K562 (cell line): Measurements from ENCODE around the gene SYNJ2. TPM values are rescaled to one million over a fixed set of nuclear protein-coding genes. Genes with fewer than 3 reads are reported as not detected.

ENCODE experiments used
- ATAC-seq: fragments of 200-7000 bp; cut with Tn5 transposase; 3 replicates; pipeline ENCODE4 v1.9.1; 2020; ENCODE audit warnings: moderate library complexity
- BruUV-seq: library from RNA; stranded (reverse); fragments of 400-500 nt; replicated peaks from 2 replicates; lab custom pipeline; 2021; lab: Mats Ljungman, UMichigan
- CTCF ChIA-PET: fragments of 300-600 bp; formaldehyde crosslinking; extraction: SDS; loops from one replicate; lab custom pipeline; 2021; ENCODE audit warnings: low intra/inter-chr PET ratio; lab: Yijun Ruan, JAX
- POLR2A ChIA-PET: fragments of 300-600, 350-650 bp; sonication (Branson Sonifier 250); formaldehyde crosslinking; extraction: SDS; loops from one replicate; lab custom pipeline; 2021; ENCODE audit warnings: antibody characterized with exemption, inconsistent platforms; lab: Yijun Ruan, JAX
- DNase-seq, 4 experiments: peaks; one replicate each; pipeline versions ENCODE4 v3.0.0 to v3.0.0-alpha.2; 2011 to 2018; ENCODE audit warnings: low spot score in 3 of 4, mixed read lengths in 3 of 4; ENCODE audit errors: extremely low read depth in 1 of 4
- FAIRE-seq: peaks from 2 replicates; lab custom pipeline; 2011; peaks lifted over from hg19 to GRCh38; lab: Jason Lieb, UNC
- H2AFZ ChIP-seq: 2 replicates; pipeline ENCODE4 v1.6.0; 2011; ENCODE audit warnings: low read depth, low read length, control low read depth, inconsistent platforms
- H3K27ac ChIP-seq: fragments of 200-600 bp; 3 replicates; pipeline ENCODE4 v1.8.0; 2011; ENCODE audit warnings: low read depth, mild to moderate bottlenecking, control low read depth, inconsistent platforms, low read length, moderate library complexity, mixed read lengths; ENCODE audit errors: extremely low read depth
- H3K27me3 ChIP-seq, 2 experiments: fragments of 300-600 bp in 1 of 2; 2 replicates in 1 of 2; 3 replicates in 1 of 2; pipeline versions ENCODE4 v1.6.0 to v1.8.0; 2011; ENCODE audit warnings: inconsistent platforms in 2 of 2, low read length in 2 of 2, mild to moderate bottlenecking in 1 of 2, mixed read lengths in 1 of 2, moderate library complexity in 1 of 2; ENCODE audit not compliant: control insufficient read depth in 2 of 2, insufficient read depth in 2 of 2
- H3K36me3 ChIP-seq: fragments of 300-600 bp; 3 replicates; pipeline ENCODE4 v1.8.0; 2011; ENCODE audit warnings: mild to moderate bottlenecking, low read length, inconsistent platforms; ENCODE audit not compliant: control insufficient read depth, insufficient read depth
- H3K4me1 ChIP-seq, 2 experiments: fragments of 200-600 bp in 1 of 2; replicated peaks in 1 of 2; 2 replicates in 1 of 2; 3 replicates in 1 of 2; pipeline versions ENCODE4 v1.5.1 to v1.8.0; 2011; ENCODE audit warnings: inconsistent platforms in 2 of 2, low read length in 2 of 2, mild to moderate bottlenecking in 1 of 2, mixed read lengths in 1 of 2, moderate library complexity in 1 of 2; ENCODE audit not compliant: control insufficient read depth in 2 of 2, insufficient read depth in 2 of 2
- H3K4me2 ChIP-seq: 2 replicates; pipeline ENCODE4 v1.6.1; 2011; ENCODE audit warnings: low read length, control low read depth, inconsistent platforms, mixed read lengths; ENCODE audit not compliant: insufficient read depth
- H3K4me3 ChIP-seq: fragments of 200-600 bp; sonication (generic), shearing (Covaris generic); 2 replicates; pipeline ENCODE4 v1.5.1; 2016; ENCODE audit warnings: control low read depth, inconsistent platforms
- H3K79me2 ChIP-seq: fragments of 200-600 bp; 3 replicates; pipeline ENCODE4 v1.8.0; 2011; ENCODE audit warnings: low read length, inconsistent platforms; ENCODE audit not compliant: control insufficient read depth, insufficient read depth
- H3K9ac ChIP-seq, 2 experiments: 2 replicates each; pipeline versions ENCODE4 v1.6.0 to v1.6.1; 2011; ENCODE audit warnings: low read depth in 2 of 2, low read length in 2 of 2, control low read depth in 1 of 2, inconsistent platforms in 1 of 2, mild to moderate bottlenecking in 1 of 2, mixed read lengths in 1 of 2; ENCODE audit not compliant: insufficient read depth in 1 of 2
- H3K9me1 ChIP-seq: one replicate; pipeline ENCODE4 v1.6.0; 2011; ENCODE audit warnings: inconsistent platforms, mild to moderate bottlenecking, low read length, moderate library complexity; ENCODE audit not compliant: control insufficient read depth, insufficient read depth
- H3K9me3 ChIP-seq: replicated peaks from 2 replicates; pipeline ENCODE4 v1.5.1; 2011; ENCODE audit warnings: low read depth, low read length, inconsistent platforms; ENCODE audit not compliant: control insufficient read depth, insufficient read depth
- H4K20me1 ChIP-seq: replicated peaks from 2 replicates; pipeline ENCODE4 v1.6.1; 2011; ENCODE audit warnings: low read length, inconsistent platforms, mixed read lengths; ENCODE audit not compliant: control insufficient read depth, insufficient read depth
- MAFF ChIP-seq: IDR thresholded peaks from 2 replicates; pipeline ENCODE4 v1.6.1; 2012; ENCODE audit warnings: low read length, improper control_type of control experiment
- POLR2G ChIP-seq: fragments of 200-400 bp; formaldehyde crosslinking; IDR thresholded peaks from 2 replicates; pipeline ENCODE4 v1.6.1; 2017; ENCODE audit warnings: low read depth, mild to moderate bottlenecking, antibody characterized with exemption, low read length, moderate library complexity
- RBM17 ChIP-seq: fragments of 200-400 bp; formaldehyde crosslinking; IDR thresholded peaks from 2 replicates; pipeline ENCODE4 v1.6.1; 2017; ENCODE audit warnings: low read depth, mild to moderate bottlenecking, low read length, borderline replicate concordance
- RBM39 ChIP-seq: fragments of 200-400 bp; formaldehyde crosslinking; optimal IDR thresholded peaks from 2 replicates; pipeline ENCODE3; 2018; ENCODE audit warnings: low read depth, low read length
- SREBF2 ChIP-seq: sonication (generic); formaldehyde crosslinking; IDR thresholded peaks from 2 replicates; pipeline ENCODE4 v1.4.0; 2020; ENCODE audit warnings: mild to moderate bottlenecking, missing genetic modification reagents
- ZBTB2 ChIP-seq: fragments of 450-650 bp; IDR thresholded peaks from 2 replicates; pipeline ENCODE4 v1.6.1; 2016; ENCODE audit warnings: antibody characterized with exemption
- WGBS: fragments of 100-300 bp; shearing (Covaris generic); methylation state at CpG from one replicate; pipeline ENCODE4 v1.1.6; 2016; ENCODE audit warnings: low coverage, mixed read lengths; ENCODE audit not compliant: insufficient coverage; ENCODE audit errors: missing lambda C conversion rate; 5-methylcytosine and 5-hydroxymethylcytosine counted together
- in situ Hi-C: fragments of 300-500 bp; cut with MboI; formaldehyde crosslinking; loops from 4 replicates; pipeline ENCODE4 v1.15.0; 2018; ENCODE audit warnings: inconsistent platforms, mixed read lengths
- intact Hi-C: fragments of 100-400 bp; cut with micrococcal nuclease; formaldehyde crosslinking; loops from 2 replicates; pipeline ENCODE4 v1.14.2; 2022
- polyA plus RNA-seq, 8 experiments: library from polyadenylated mRNA; depleted of rRNA in 4 of 8; stranded (reverse) in 5 of 8; unstranded in 3 of 8; fragments of >200 nt; fragmentation: Nextera tagmentation in 2 of 8; fragmentation: Illumina TruSeq in 1 of 8; extraction: Ambion mirVana in 2 of 8; extraction: Trizol in 1 of 8; gene quantifications; 2 replicates each; pipeline versions ENCODE4 v1.2.1 to v1.2.3, GENCODE V29; 2011 to 2014; ENCODE audit warnings: inconsistent platforms in 1 of 8, missing spikeins in 1 of 8
- total RNA-seq, 7 experiments: library from RNA; depleted of rRNA in 6 of 7; stranded (reverse); fragments of >200 nt in 6 of 7; fragmentation: Illumina TruSeq in 2 of 7; extraction: Trizol in 2 of 7; gene quantifications; 2 replicates each; pipeline versions ENCODE4 v1.2.1 to v1.2.3, GENCODE V29; 2011 to 2021; ENCODE audit warnings: low replicate concordance in 1 of 7

Gene SYNJ2
- total and polyA plus RNA-seq, 9 of the 15 experiments (the other 6 are each of a cell fraction or from before 2014, with no cell fraction given): 3.0 to 27.7 (median 17.8) TPM

DNA sequence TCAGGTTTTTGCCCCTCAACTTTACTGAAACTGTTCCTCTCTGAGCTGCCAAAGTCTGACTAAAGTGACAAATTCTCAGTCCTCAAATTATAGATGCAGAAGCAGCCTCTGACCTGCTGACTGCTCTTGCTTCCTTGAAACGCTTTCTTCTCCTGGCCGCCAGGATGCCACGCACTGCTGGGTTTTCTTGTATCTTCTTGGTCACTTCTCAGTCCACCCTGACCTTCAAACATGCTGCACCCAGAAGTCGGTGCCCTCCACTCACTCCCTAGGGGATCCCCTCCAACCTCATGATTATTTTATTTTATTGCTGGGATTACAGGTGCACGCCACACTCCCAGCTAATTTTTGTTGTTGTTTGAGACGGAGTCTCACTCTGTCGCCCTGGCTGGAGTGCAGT lies 24.7 kb downstream of the SYNJ2 start:
- Histone ChIP-seq H3K79me2 (peaks cover 54% of the 10 kb centered on the region), H3K4me2 (no peak overlapping the region), H3K9me1 (no peaks in the 10 kb centered on the region), H2AFZ (no peak overlapping the region), H3K36me3 (no peaks in the 10 kb centered on the region; the same call in 2 of the 3 replicates), H4K20me1 (peaks cover 3% of the 10 kb centered on the region; the same call in 1 of the 2 replicates), H3K9me3 (no peaks in the 10 kb centered on the region)
- intact Hi-C loops: no loop called here
- CTCF ChIA-PET: no interaction called here
- no peak for DNase-seq
- ATAC-seq: no peak
- no peak for TF ChIP-seq MAFF
- TF ChIP-seq ZBTB2: no peak
- TF ChIP-seq RBM17: no peak
- TF ChIP-seq POLR2G: no peak
- TF ChIP-seq SREBF2 (CRISPR knock-in tag): no peak
- TF ChIP-seq RBM39: no peak
- TF ChIP-seq, all 486 proteins: peak for 0
- H3K4me3 ChIP-seq: no peak overlapping the region
- H3K27ac ChIP-seq: no peak overlapping the region
- no peak for FAIRE-seq
- no peak overlapping the region for H3K9ac ChIP-seq
- in situ Hi-C loops: no loop called here
- WGBS: 80% methylated on average over 7 of the region's 7 CpGs
- POLR2A ChIA-PET: interaction anchor here (0.6 kb wide), 1 partner anchor 22 kb away, joined by 4 read pairs; no protein-coding TSS in a partner anchor
- no peaks in the 10 kb centered on the region for H3K27me3 ChIP-seq
- no TSS peak for BruUV-seq
- H3K4me1 ChIP-seq: peaks cover 41 to 54% of the 10 kb centered on the region in 2 experiments
